Activated CD4-positive, alpha-beta T cell treated with anti-CD3 and anti-CD28 coated beads, Interleukin-2, amount 10 ng/mL, durations not matched to agents 24 days and 14 days (primary cell): ENCODE measurements around the gene STARD13. TPM values are rescaled to one million over a fixed set of nuclear protein-coding genes. Genes with fewer than 3 reads are reported as not detected.

Source experiments
- DNase-seq: peaks from one replicate; pipeline ENCODE4 v3.0.0; 2022
- H3K27ac Mint-ChIP-seq: one replicate; pipeline ENCODE4 v1.8.0; 2022; ENCODE audit warnings: mild to moderate bottlenecking, mixed read lengths
- H3K27me3 Mint-ChIP-seq: one replicate; pipeline ENCODE4 v1.8.0; 2022; ENCODE audit warnings: mixed read lengths
- H3K36me3 Mint-ChIP-seq: one replicate; pipeline ENCODE4 v1.8.0; 2022; ENCODE audit warnings: low read depth, mild to moderate bottlenecking, mixed read lengths
- H3K4me1 Mint-ChIP-seq: one replicate; pipeline ENCODE4 v1.8.0; 2021; ENCODE audit warnings: mixed read lengths
- H3K4me3 Mint-ChIP-seq: one replicate; pipeline ENCODE4 v1.8.0; 2022; ENCODE audit warnings: mild to moderate bottlenecking, moderate library complexity, mixed read lengths
- H3K9me3 Mint-ChIP-seq: one replicate; pipeline ENCODE4 v1.8.0; 2021; ENCODE audit warnings: mixed read lengths
- intact Hi-C: fragments of 100-400 bp; cut with micrococcal nuclease; formaldehyde crosslinking; loops from one replicate; pipeline ENCODE4 v1.15.1; 2023
- total RNA-seq: library from RNA; stranded (reverse); gene quantifications from 2 replicates; pipeline ENCODE4 v1.2.3, GENCODE V29; 2022

Gene STARD13
- total RNA-seq, 1 donor from 2014 or later: 7.7 TPM

DNA sequence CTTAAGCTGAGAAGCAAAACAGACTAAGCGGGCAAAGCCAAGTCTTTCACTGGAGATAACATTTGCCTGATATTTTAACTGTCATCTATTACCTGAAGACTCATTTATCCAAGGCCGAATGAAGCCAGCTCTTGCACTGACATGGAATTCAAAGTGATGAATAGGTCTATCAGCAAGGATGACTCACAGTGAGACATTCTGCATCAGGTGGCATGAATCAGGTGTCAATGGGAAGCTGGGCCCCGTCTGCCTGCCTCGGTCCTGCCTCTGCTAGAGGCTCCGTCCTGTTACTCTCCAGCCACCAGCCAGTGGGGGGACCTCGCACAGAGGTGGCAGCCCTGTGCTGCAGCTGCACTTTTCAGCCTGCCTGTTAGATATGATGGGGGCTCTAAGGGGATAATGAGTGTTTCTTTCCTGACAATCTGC is 23.5 kb downstream of the STARD13 start:
- H3K27ac Mint-ChIP-seq: no peak overlapping the region
- H3K27me3 Mint-ChIP-seq: peaks cover 8% of the 10 kb centered on the region
- H3K4me3 Mint-ChIP-seq: no peak overlapping the region
- H3K36me3 Mint-ChIP-seq: no peaks in the 10 kb centered on the region
- no peaks in the 10 kb centered on the region for H3K4me1 Mint-ChIP-seq
- H3K9me3 Mint-ChIP-seq: peaks cover under 1% of the 10 kb centered on the region
- intact Hi-C loops: no loop called here
- DNase-seq: no peak

GRCh38 chr13:33261387-33262061 is 24.0 kb downstream of the STARD13 start:
- Mint-ChIP-seq H3K27ac (no peak overlapping the region), H3K4me1 (no peaks in the 10 kb centered on the region), H3K4me3 (no peak overlapping the region), H3K27me3 (peaks cover 7% of the 10 kb centered on the region), H3K9me3 (peaks cover 4% of the 10 kb centered on the region), H3K36me3 (no peaks in the 10 kb centered on the region)
- DNase-seq: no peak
- intact Hi-C loops: no loop called here

DNA sequence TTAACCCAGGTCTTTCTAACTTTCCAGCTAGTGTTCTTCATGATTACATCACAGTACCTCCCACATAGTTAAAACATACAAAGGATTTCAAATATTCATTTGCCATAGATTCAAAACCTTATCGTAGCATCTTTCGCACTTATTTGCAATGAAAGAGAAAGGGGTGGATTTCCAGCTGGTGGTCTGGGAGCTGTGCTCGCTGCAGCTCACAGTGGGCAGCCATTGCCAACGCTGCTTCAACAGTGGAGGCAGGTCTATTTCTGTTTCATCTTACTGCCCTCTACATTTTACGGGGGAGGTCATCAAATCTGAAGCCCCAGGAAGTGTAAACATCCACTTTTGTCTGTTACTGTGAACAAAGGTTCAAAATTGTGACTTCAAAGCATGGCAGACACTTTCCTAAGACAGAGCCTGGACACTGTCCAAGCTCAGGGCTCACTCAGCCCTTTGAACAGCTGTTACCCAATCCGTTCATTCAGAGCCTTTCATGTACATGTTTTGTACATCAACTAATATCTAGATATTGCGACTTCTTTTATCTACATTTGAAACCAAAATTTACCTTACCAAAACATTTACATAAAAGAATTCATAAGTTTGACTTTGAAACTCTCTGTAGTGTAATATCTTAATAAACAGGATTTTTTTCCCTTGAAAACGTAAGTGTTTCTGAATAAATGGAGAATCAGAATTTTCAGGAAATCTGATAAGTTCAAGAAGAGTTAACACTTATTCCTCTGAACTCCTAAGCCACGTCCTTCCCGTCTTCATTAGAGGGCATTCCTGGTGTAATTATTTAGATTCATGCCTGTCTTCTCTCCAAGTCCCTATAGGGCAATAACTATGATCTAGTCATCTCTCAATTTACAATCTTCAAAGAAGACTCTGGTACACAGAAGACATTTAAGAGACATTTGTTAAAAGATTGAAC is 25.1 kb downstream of the STARD13 start:
- intact Hi-C loops: no loop called here
- Mint-ChIP-seq H3K4me3 (no peak overlapping the region), H3K27me3 (peaks cover 4% of the 10 kb centered on the region), H3K27ac (no peak overlapping the region), H3K9me3 (peaks cover 4% of the 10 kb centered on the region), H3K4me1 (no peaks in the 10 kb centered on the region), H3K36me3 (no peaks in the 10 kb centered on the region)
- no peak for DNase-seq

- Mint-ChIP-seq H3K4me3 (no peak overlapping the region), H3K9me3 (peaks cover 4% of the 10 kb centered on the region), H3K36me3 (no peaks in the 10 kb centered on the region), H3K27me3 (no peaks in the 10 kb centered on the region), H3K4me1 (no peaks in the 10 kb centered on the region), H3K27ac (no peak overlapping the region)
- no peak for DNase-seq
- intact Hi-C loops: no loop called here
Measured at GRCh38 chr13:33259296-33259695, 26.3 kb downstream of the STARD13 start.

GRCh38 chr13:33258808-33259193 is 26.8 kb downstream of the STARD13 start:
- no peaks in the 10 kb centered on the region for H3K4me1 Mint-ChIP-seq
- intact Hi-C loops: no loop called here

DNA sequence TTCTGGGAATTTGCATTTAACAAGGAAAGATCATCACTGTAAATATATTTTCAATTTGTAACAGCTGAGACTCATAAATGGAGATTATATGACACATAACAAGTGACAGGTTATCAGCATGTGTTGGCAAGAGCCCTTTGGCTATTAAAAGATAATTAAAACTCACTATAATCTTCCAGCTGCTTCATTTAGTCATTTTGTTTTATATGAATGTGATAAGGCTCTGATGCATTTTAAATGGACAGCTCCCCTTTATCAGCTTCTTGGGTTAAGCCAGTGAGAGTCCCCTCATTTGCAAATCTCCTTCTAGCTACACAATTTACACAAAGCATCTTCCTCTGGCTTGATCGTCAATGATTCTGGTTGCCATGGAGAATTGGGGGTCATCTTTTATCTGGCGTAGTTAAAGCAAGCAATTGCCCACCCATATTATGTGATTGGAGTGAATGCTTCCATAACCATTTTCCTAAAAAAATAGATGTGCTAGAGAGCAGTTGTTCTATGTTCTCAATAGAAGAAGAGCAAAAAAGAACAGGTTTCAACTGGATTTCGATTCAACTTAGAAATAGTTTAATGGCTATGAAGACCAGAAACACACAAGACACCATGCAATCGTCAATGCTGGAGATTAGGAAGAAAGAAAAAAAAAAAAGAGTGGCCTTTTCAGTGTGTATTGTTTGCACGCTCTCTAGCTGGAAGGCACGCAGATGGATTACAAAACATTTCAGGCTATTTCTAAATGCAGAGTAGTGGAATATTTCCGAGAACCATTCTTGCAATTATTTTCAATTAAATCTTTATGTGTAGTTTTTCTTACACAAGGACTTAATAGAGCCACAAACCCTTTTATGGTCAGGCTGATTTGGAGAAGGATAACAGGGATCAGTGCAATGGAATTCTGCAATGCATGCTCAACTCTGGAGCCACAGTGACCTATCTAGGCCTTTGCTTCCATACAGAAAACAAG is 27.4 kb downstream of the STARD13 start:
- H3K4me1 Mint-ChIP-seq: no peaks in the 10 kb centered on the region
- no peaks in the 10 kb centered on the region for H3K27me3 Mint-ChIP-seq
- DNase-seq: no peak
- H3K36me3 Mint-ChIP-seq: no peaks in the 10 kb centered on the region
- H3K4me3 Mint-ChIP-seq: no peak overlapping the region
- no peak overlapping the region for H3K27ac Mint-ChIP-seq
- H3K9me3 Mint-ChIP-seq: peaks cover 4% of the 10 kb centered on the region
- intact Hi-C loops: no loop called here

More at GRCh38 chr13:33258808-33259193, 26.8 kb downstream of the STARD13 start:
- Mint-ChIP-seq H3K4me3 (no peak overlapping the region), H3K9me3 (peaks cover 4% of the 10 kb centered on the region), H3K36me3 (no peaks in the 10 kb centered on the region), H3K27ac (no peak overlapping the region), H3K27me3 (no peaks in the 10 kb centered on the region)
- no peak for DNase-seq

- Mint-ChIP-seq H3K36me3 (no peaks in the 10 kb centered on the region), H3K9me3 (peaks cover 4% of the 10 kb centered on the region), H3K4me3 (no peak overlapping the region), H3K27me3 (no peaks in the 10 kb centered on the region), H3K27ac (no peak overlapping the region), H3K4me1 (no peaks in the 10 kb centered on the region)
- no peak for DNase-seq
- intact Hi-C loops: no loop called here
Measured at GRCh38 chr13:33256148-33256840, 29.3 kb downstream of the STARD13 start.

GRCh38 chr13:33252135-33252534 is 33.4 kb downstream of the STARD13 start:
- Mint-ChIP-seq H3K9me3 (peaks cover 4% of the 10 kb centered on the region), H3K36me3 (no peaks in the 10 kb centered on the region), H3K27me3 (no peaks in the 10 kb centered on the region), H3K4me1 (peaks cover 2% of the 10 kb centered on the region), H3K27ac (no peak overlapping the region), H3K4me3 (no peak overlapping the region)
- DNase-seq: no peak
- intact Hi-C loops: no loop called here

GRCh38 chr13:33251131-33251661 is 34.4 kb downstream of the STARD13 start:
- Mint-ChIP-seq H3K9me3 (no peaks in the 10 kb centered on the region), H3K4me3 (no peak overlapping the region), H3K4me1 (peaks cover 2% of the 10 kb centered on the region), H3K27me3 (no peaks in the 10 kb centered on the region), H3K36me3 (no peaks in the 10 kb centered on the region), H3K27ac (no peak overlapping the region)
- intact Hi-C loops: no loop called here
- DNase-seq: no peak

GRCh38 chr13:33250609-33251008 is 34.9 kb downstream of the STARD13 start:
- no peaks in the 10 kb centered on the region for H3K36me3 Mint-ChIP-seq
- H3K4me3 Mint-ChIP-seq: no peak overlapping the region
- intact Hi-C loops: no loop called here
- H3K9me3 Mint-ChIP-seq: no peaks in the 10 kb centered on the region
- H3K4me1 Mint-ChIP-seq: peaks cover 2% of the 10 kb centered on the region
- DNase-seq: no peak
- no peak overlapping the region for H3K27ac Mint-ChIP-seq
- no peaks in the 10 kb centered on the region for H3K27me3 Mint-ChIP-seq

GRCh38 chr13:33249894-33250293 is 35.7 kb downstream of the STARD13 start:
- Mint-ChIP-seq H3K27me3 (no peaks in the 10 kb centered on the region), H3K36me3 (no peaks in the 10 kb centered on the region), H3K9me3 (no peaks in the 10 kb centered on the region), H3K4me1 (peaks cover 2% of the 10 kb centered on the region), H3K27ac (no peak overlapping the region), H3K4me3 (no peak overlapping the region)
- intact Hi-C loops: no loop called here
- DNase-seq: no peak

DNA sequence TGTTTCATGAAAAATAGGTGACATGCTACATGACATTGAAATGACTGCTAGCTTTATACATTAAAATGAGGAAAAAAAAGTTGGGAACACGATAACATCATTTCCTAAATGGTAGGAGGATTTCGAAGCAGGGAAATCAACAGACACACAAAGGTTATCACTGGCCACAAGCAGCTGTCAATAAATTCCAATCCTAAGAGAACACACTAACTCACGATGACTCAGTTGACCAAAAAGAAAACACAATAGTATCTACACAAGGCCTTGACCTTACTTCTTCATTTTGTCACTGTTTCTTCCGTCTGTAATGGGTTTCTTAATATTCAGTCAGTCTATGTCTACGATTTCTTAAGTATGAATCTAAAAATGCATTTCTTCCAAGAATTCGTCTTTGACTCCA is 36.5 kb downstream of the STARD13 start:
- no peak overlapping the region for H3K27ac Mint-ChIP-seq
- no peak overlapping the region for H3K4me3 Mint-ChIP-seq
- no peak for DNase-seq
- intact Hi-C loops: no loop called here
- no peaks in the 10 kb centered on the region for H3K36me3 Mint-ChIP-seq
- peaks cover 2% of the 10 kb centered on the region for H3K4me1 Mint-ChIP-seq
- H3K9me3 Mint-ChIP-seq: no peaks in the 10 kb centered on the region
- peaks cover 3% of the 10 kb centered on the region for H3K27me3 Mint-ChIP-seq
